NB4 (cell line): Measurements from ENCODE around the gene LDAH.

Source experiments
- DNase-seq: peaks from one replicate; pipeline ENCODE4 v3.0.0; 2010; ENCODE audit warnings: low read depth
- H3K4me3 ChIP-seq: one replicate; pipeline ENCODE4 v1.5.1; 2011; ENCODE audit warnings: mild to moderate bottlenecking, low read depth, low read length, moderate library complexity
- MYC ChIP-seq: IDR thresholded peaks from 2 replicates; pipeline ENCODE4 v1.6.1; 2011; ENCODE audit warnings: low read depth, low read length
- POLR2A ChIP-seq: IDR thresholded peaks from 2 replicates; pipeline ENCODE4 v1.6.1; 2011; ENCODE audit warnings: mild to moderate bottlenecking; ENCODE audit not compliant: insufficient read length; ENCODE audit errors: extremely low read depth
- TF ChIP-seq, protein P1 (sequence below): IDR thresholded peaks from one replicate; pipeline ENCODE4 v1.5.1; 2012; ENCODE audit warnings: low read depth, low read length
- TF ChIP-seq, protein P2 (sequence below): IDR thresholded peaks from 2 replicates; pipeline ENCODE4 v1.6.1; 2011; ENCODE audit warnings: low read depth, low read length

LDAH gene

GRCh38 chr2:20728114-20728758 is 94.7 kb downstream of the LDAH start:
- TF ChIP-seq, protein P1, sequence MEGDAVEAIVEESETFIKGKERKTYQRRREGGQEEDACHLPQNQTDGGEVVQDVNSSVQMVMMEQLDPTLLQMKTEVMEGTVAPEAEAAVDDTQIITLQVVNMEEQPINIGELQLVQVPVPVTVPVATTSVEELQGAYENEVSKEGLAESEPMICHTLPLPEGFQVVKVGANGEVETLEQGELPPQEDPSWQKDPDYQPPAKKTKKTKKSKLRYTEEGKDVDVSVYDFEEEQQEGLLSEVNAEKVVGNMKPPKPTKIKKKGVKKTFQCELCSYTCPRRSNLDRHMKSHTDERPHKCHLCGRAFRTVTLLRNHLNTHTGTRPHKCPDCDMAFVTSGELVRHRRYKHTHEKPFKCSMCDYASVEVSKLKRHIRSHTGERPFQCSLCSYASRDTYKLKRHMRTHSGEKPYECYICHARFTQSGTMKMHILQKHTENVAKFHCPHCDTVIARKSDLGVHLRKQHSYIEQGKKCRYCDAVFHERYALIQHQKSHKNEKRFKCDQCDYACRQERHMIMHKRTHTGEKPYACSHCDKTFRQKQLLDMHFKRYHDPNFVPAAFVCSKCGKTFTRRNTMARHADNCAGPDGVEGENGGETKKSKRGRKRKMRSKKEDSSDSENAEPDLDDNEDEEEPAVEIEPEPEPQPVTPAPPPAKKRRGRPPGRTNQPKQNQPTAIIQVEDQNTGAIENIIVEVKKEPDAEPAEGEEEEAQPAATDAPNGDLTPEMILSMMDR = no peak
- TF ChIP-seq MYC (no peak), POLR2A (no peak)
- TF ChIP-seq, protein P2, sequence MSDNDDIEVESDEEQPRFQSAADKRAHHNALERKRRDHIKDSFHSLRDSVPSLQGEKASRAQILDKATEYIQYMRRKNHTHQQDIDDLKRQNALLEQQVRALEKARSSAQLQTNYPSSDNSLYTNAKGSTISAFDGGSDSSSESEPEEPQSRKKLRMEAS = no peak
- no peak overlapping the region for H3K4me3 ChIP-seq
- no peak for DNase-seq

- DNase-seq = no peak
- no peak overlapping the region for H3K4me3 ChIP-seq
- TF ChIP-seq, protein P1 = no peak
- TF ChIP-seq MYC (no peak), POLR2A (no peak)
- TF ChIP-seq, protein P2 = no peak
These were observed 96.0 kb downstream of the LDAH start for GRCh38 chr2:20726913-20727312.

GRCh38 chr2:20725782-20726181 is 97.1 kb downstream of the LDAH start:
- no peak for DNase-seq
- no peak overlapping the region for H3K4me3 ChIP-seq
- TF ChIP-seq POLR2A = no peak

GRCh38 chr2:20724500-20725053 is 98.3 kb downstream of the LDAH start:
- TF ChIP-seq MYC (no peak), POLR2A (no peak)
- TF ChIP-seq, protein P1 = no peak
- TF ChIP-seq, protein P2 = no peak
- H3K4me3 ChIP-seq = no peak overlapping the region
- no peak for DNase-seq

DNA sequence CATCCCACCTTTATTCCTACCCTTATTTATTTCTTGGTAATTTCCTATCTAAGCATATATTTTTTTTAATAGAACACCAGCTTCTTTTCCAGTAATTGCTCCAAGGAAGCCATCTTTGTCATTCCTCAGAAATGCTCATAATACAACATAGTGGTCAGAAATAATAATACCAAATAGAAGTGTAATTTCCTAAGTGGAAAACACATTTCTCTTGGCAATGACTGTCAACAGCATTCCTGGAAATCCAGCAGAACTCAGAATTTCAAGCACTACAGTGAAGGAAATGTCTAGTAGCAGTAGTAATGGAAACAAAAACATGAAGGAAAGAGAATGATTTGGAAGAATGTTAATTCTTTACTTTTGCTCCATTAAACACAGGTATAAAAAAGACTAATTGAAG is 99.4 kb downstream of the LDAH start:
- DNase-seq = no peak
- TF ChIP-seq POLR2A (no peak), MYC (no peak)
- TF ChIP-seq, protein P1 = no peak
- TF ChIP-seq, protein P2 = no peak
- no peak overlapping the region for H3K4me3 ChIP-seq

DNA sequence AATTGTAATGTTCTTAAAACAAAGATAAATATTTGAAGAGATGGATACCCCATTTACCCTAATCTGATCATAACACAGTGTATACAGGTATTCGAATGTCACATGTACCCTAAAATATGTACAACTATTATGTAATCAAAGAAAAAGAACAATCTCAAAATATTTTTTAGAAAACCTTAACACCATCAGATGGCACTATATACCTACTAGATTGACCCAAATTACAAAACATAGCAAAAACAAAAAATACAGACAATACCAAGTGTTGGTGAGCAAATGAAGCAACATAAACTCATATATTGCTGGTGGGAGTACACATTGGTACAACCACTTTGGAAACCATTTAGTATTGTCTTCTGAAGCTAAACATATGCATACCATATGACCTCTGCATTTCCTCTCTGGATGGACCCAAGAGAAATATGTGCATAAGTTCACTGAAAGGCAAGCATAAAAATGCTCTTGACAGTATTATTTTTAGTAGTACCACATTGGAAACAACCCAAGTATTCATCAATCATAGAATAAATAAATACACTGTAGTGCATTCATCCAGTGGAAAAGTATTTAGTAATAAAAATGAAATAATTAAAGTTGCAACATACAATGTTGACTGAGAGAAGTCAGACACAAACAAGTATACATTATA is 100.2 kb downstream of the LDAH start:
- no peak overlapping the region for H3K4me3 ChIP-seq
- DNase-seq = no peak
- TF ChIP-seq MYC (no peak), POLR2A (no peak)
- TF ChIP-seq, protein P2 = no peak
- TF ChIP-seq, protein P1 = no peak
